Measurements from ENCODE around the gene TNFRSF18.
A peak's percentile ranks its signal among the peaks of the same experiment; 100 is the strongest.

The TNFRSF18 gene

DNA sequence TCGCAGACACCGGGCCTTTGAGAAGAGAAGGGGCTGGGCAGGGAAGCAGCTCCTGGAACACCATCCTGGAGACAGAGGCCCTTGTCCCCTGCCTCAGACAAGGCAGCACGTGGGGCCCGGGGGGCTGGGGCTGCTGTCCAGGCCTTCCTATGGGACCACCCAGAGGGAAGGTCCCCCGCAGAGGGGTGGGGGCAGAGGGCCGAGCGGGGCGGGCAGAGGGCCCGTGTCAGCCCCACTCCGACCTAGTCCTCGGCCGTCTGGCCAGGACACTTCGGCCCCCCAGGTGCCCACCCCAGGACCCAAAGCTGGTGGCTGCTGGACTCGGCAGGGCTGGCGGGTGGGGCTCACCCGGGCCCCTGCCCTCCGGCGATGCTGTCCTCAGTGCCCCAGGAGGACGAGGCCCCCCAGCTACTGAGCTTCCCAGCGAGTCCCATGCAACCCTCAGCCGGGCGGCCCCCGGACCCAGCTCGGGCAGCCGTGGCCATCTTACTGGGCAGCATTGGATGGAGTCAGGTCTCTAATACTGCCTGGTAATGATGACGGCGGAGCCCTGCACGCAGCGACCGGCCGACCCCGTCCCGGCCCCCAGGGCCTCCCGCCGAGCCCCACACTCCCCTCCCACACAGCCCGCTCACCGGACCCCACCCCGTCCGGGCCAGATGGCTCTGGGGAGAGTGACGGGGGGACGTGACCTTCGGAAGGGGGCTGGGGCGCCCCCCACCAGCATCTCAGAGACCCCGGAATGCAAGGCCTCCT lies 39.6 kb downstream of the TNFRSF18 start:
- DNase-seq (ENCODE audit: low read depth in 2 of 2) = no peak

DNA sequence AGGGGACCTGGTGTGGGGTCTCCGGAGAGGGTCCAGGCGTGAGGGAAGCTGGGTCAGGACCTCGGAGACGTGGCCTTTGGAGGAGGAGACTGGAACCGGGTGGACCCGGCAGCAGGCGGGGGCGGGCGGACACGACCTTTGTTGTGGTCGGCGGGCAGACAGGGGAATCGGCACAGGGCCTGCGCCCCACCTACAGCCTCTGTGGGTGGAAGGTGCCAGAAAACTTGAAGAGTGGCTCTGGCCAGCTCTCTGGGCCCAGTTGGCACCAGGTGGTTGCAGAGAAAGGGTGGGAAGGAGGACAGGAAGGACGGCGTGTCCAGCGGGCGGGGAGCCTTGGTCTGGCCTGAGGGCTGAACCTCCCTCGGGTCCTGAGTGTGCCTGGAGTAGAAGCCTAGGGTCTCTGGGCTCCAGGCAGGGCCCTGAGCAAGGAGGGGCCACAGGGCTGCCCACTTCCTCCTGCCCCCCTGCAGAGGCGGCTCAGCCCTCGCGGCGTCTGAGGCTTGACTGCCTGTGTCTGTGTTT lies 40.4 kb downstream of the TNFRSF18 start:
- no peak for DNase-seq (ENCODE audit: low read depth in 2 of 2)

DNA sequence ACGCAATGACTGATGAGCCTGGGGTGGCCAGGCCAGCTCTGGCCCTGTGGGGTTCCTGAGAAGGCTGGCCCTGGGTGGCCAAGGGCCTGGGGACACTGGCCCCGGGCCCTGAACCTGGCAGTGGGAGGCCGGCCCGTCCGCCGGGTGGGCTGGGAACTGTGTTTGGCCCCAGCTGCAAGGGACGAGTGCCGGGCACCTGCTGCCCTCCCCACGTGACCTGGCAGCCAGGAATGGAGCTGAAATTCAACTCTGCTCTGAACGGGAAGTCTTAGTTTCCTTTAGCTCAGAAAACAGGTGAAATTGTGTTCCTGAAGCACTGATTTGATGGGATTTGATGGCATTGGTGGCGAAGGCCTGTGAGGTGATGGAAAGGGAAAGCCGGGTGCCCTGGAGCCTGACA lies 40.9 kb downstream of the TNFRSF18 start:
- no peak for DNase-seq (ENCODE audit: low read depth in 2 of 2)

DNA sequence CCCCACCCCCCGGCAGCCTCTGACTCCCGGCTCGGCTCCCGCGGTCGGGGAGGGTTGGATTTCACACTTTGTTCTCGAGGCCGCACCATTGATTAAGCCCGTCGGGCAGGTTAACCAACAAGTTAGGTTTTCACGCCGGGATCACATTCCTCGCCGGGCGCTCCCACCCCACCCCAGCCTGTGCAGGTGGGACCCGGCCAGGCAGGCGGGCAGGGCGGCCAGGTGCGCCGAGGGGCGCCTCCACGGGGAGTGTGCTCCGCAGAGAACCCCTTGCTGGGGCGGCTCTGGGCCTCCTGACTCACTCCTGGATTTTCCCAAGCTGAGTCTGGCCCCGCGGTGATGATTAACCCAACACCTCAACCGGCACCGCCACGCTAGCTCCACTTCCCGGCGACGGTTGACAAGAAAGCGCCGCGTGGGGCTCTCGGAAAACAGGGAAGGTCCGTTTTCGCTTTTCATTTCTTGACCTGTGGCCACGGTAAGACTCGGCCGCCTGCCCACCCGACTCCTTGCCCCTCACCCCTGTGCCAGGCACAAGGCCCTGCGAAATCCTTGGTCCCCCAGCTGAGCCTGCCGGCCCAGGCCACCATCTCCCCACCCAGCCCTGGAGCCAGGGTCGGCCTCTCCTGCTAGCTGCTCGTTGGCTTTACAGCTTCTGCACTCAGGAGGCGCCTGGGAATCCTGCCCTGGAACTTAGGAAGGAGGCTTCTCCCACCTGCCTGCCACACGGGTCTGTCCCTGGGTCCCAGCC lies 41.5 kb downstream of the TNFRSF18 start:
- no peak for DNase-seq (ENCODE audit: low read depth in 2 of 2)

DNA sequence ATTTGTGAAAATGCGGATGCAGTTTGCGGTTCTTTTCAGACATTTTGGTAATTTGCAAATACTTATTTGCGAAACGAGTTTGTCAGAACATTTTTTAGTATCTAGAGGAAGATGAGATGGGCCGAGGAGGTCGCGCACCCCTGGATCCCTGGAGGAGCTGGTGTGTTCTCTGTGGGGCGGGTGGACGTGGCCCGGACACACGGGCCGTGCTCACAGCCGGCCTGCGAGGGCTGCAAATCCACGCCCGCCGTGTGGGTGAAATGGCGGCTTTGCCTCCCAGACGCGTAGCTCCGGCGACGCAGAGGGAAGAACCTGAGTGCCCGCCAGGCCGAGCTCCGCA lies 42.1 kb downstream of the TNFRSF18 start:
- no peak for DNase-seq (ENCODE audit: low read depth in 2 of 2)

DNA sequence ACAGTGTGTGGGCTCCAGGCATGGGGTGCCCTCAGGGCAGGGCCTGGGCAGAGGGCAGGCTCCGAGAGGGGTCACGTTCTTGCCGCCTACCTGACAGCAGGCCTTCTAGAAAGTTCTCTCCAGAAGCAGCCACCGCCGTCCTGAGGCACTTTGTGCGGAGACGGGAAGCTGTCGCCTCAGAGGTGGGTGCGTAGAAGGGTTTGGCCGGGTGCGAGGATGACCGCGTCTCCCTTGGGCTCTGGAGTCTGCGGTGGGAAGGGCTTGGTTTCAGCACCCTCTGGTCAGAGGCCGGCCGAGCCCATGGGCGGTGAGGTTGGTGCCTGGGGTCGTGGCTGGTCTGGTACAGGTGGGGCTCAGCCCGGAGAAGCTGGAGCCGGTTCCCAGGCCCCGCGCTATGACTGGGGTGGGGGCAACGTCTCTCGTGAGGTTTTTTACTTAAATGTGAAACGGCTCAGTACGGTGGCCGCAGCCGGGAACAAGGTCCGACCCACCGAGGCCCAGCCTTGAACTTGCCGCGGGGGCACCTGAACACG lies 42.8 kb downstream of the TNFRSF18 start:
- no peak for DNase-seq (ENCODE audit: low read depth in 2 of 2)

DNA sequence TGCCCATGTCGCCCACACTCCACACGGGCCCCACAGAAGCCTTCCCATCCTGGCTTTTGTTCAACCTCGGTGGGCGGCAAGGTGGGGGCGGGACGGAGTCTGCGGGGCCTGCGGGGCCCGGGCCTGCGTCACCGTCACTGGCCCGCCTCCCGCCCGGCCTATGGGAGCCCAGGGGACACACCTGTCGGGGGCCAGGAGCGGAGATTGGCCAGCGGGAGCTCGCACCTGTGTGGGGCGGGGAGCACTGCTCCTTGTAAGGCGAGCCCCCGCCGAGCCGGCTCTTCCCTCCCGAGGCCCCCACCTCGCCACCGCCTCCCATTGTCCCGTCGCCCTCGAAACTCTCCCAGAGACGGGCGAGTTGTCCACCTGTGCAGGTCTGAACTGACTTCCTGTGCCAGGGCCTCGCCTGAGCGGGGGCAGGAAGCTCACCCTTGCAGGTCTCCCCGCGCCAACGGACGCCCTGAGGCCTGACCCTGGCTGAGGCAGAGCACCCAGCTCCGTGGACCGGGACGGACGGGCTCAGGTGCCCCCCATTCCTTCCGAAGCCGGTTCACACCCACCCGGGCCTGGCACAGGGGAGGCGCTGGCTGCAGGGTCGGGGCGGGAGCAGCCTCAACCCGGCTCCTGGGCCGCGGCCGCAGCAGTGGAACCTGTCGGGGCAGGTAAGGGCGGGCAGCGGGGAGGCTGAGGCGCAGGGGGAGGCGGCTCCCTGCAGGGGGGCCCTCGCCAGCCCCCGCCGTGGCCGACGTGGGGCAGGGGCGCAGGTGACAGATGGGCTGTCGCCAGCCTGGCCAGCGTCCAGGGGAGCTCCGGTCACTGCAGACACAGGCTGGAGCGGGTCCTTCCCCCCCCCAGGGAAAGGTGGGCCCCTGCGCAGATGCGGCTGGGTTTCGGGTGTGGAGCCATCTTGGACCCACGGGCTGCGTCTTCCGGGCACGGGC lies 43.5 kb downstream of the TNFRSF18 start:
- DNase-seq (ENCODE audit: low read depth in 2 of 2) = no peak

DNA sequence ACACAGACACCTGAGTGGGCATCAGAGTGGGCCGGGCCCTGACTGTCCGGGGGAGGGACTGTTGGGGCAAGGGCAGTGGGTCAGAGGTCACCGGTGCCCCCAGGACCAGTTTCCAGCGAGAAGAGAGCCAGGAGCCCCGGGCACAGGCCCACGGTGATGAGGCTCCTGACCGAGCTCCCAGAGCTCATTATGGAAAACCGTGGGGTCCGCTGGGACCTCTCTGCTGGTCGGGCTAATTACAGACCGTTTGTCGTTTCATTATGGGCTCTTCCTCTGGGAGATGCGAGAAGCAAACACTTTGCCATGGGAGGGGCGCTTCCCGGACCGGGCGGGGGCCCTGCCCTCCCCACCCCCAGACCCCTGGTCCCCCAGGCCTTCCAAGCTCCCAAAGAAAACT lies 44.7 kb downstream of the TNFRSF18 start:
- DNase-seq (ENCODE audit: low read depth in 2 of 2) = no peak

DNA sequence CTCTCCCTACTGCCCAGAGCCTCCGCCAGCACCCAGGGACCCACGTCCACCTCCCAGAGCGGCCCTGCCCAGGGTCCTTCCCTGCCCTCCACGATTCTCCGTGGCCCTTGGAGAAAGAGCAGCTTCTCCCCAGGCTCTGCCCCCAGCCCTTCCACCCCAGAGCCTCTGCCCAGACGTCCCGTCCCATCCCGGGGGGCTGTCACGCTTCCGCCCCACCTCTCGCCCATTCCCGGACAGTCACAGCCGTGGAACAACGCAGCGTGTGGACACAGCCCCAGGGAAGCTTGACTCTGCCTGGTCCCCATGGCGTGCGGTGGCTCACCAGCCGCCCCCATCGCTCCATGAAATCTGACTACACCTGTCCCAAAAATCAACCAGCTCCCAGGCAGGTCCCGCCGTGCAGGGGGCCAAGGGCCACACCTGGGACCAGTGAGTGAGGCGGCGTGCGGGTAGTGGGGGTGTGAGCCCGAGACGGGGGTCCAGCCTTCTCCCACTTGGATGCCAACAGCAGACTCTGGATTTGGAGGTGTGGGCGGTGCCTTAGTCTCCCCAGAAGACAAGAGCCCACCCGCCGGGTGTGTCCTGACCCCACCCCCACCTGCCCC lies 45.2 kb downstream of the TNFRSF18 start:
- DNase-seq (ENCODE audit: low read depth in 2 of 2) = no peak

DNA sequence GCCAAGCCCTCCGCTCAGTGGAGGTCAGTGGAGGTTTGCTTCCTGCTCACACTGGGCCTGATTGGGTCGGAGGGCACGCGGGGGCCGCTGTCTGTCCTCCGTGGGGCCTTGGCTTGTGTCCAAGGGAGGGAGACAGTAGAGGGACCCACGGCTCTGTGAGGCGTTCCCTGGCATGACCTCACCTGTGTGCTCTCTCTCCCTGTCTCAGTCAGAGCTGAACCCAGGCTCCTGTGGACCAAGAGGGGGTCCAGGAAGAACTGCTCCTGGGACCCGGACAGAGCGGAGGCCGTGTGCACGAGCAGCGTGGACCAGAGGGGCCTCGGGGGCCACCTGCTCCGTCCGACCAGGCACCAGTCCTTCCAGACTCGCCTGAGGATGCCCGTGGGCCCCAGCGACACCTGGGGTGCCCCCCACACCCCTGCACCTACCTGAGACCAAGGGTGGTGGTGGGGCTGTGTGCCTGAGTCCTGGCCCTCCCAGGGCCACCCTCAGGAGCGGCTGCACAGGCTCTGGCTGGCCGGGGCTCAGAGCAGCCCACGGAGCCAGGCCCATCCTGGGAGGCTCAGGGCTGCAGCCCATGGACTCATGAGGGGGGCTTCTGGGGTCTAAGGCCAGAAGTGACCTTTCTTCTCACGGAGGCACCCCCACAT lies 46.0 kb downstream of the TNFRSF18 start:
- no peak for DNase-seq (ENCODE audit: low read depth in 2 of 2)

DNA sequence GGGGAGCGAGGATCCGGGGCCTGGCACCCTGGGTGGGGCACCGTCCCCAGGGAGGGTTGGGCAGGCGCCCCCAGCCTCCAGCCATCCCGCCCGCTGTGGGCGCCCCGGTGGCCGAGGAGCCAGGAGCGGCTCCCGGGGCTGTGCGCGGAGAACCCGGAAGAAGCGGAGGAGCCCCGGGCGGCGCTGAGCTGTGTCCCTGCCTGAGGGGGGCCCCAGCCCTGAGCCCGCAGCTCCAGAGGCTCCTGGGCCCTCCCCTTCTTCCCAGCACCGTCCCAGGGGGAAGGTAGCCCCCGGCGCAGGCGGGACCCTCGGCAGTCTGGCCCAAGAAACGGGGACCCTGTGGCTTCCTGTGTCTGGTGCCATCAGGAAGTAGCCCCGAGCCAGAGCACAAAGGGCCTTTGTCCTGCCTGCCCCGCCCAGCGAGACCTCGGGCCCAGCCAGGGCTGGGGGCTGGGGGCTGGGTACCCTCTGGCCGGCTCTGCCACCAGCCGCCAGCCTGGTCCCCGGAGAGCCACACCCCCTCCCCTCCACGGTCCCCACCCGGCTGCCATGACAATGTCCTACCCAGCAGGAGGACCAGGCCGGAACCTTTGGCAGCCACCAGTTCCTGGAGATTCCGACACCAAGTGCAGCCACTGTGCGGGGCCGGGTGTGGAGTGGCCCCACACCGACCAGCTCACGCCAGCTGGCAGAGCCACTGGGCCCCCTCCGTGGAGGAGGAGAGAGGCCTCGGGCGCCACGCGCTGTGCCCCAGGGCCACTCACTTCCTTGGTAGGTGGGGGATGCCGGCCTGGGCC lies 48.3 kb downstream of the TNFRSF18 start:
- DNase-seq (ENCODE audit: low read depth in 2 of 2) = no peak

DNA sequence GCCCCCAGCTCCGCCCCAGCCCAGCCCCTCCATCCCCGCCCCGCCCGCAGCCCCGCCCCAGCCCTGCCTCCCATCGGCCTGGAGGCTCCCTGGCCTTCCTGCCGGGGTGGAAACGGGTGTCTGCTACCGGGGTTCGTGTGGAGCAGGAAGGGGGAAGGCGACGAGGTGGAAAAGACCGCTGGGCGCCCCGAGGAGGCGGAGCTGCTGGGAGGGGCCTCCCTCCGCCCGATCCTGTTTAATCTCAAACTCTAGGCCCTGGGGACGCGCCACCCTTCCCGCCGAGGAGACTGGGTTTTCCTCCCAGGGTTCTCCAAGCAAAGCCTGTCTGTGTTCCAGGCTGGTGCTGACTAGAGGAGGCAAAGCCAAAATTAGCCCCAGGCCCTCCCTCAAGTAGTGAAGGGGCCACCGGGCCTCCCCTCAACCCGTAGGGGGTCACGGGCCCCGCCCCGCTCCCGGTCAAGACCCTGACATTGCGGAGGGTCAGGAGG lies 48.9 kb downstream of the TNFRSF18 start:
- DNase-seq (ENCODE audit: low read depth in 2 of 2) = peak; percentile 20 to 25

DNA sequence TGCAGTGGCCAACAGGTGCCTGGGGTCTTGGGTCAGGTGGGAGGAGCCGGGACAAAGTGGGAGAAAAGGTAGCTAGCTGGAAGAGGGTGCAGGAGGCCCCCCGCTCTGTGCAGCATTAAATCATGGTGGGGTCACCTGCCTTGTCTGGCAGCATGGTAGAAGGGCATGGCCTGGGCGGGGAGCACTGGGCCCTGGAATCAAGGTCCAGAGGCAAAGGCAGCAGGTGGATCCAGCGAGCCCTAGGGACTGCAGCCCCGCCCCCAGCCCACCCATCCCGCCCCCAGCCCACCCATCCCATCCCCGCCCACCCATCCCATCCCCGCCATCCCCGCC lies 49.4 kb downstream of the TNFRSF18 start:
- DNase-seq (ENCODE audit: low read depth in 2 of 2) = no peak

DNA sequence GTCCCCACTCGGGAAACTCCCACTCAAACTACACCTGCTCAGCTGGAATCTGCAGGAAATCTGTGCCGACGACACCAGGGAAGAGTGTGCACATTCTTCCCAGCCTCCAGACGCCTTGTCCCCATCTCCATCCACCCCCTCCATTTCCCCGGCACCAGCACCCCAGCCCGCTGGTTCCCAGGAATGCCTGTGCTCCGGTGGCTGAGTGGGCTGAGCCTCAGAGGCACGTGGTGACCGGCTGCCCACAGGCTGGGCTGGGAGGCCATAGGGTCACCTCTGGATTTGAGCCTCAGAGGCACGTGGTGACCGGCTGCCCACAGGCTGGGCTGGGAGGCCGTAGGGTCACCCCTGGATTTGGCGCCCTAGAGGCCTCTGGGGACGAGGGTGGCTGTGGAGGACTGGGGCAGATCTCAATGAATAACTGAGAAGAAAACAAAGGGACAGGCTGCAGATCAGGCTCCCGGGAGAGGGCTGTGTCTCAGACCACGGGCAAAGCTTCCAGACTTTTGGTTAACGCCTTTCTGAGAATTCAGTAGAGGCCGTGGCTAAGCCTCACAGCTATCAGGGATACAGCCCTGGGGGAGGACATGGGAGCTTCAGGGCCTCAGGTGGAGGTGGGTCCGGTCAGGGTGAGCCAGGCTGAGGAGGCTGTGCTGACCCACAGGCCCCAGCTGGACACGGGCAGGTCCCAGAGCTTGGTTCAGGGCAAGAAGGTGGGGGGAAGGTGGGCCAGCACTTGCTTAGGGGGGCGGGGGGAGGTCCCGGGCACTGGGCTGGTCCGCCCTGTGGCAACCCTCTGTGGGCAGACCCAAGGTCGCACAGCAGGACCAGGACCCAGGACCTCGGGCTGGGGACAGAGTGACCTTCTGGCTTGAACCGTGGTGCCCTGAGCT lies 50.0 kb downstream of the TNFRSF18 start:
- DNase-seq (ENCODE audit: low read depth in 2 of 2) = no peak

DNA sequence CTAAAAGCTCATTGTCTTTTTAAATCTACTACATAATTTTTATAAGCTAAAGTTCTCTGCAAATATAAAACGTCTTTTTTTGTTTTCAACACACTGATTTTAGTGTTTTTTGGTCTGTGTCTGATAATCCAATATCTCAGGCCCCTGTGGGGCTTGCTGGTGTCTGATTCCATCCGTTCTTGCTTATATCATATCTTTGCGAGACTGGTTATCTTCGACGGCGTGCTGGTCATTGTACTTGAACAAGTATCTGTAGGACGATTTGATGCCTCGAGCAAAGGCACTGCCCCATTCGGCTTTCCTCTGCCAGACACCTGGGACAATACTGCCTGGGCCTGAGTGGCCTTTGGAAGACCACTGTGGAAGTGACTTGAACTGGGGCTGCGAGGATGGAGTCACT lies 51.1 kb downstream of the TNFRSF18 start:
- DNase-seq (ENCODE audit: low read depth in 2 of 2) = no peak

DNA sequence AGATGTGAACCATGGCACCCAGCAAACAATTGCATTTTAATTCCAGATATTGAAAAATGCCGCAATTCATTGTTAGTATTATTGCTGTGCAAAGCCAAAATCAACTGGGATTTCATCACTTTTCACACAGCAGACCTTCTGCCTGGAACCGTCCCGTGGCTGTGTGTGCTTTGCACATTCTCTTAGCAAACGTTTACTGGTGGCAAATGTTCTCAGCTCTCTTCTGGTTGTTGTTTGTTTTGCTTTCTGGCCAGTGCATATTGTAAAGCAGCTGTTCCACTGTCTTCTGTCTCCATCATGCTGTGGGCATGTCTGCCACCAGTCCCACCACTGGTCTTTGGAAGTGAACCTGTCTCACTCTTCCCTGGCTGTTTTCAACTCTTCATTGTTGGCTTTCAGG lies 52.5 kb downstream of the TNFRSF18 start:
- no peak for DNase-seq (ENCODE audit: low read depth in 2 of 2)
